OCI-LY3 (cell line): ENCODE measurements around the gene SMURF1.

Source experiments
- H2AFZ ChIP-seq: fragments of 200-600, 300-600 bp; shearing (Covaris generic); 2 replicates; pipeline ENCODE4 v1.6.0; 2014; ENCODE audit warnings: antibody characterized with exemption, low read depth, low read length
- H3K27ac ChIP-seq: fragments of 200-600, 300-600 bp; sonication (generic); 2 replicates; pipeline ENCODE4 v1.5.1; 2014; ENCODE audit warnings: mild to moderate bottlenecking, low read length, moderate library complexity, mixed read lengths
- H3K27me3 ChIP-seq: fragments of 200-600, 300-600 bp; sonication (generic); 2 replicates; pipeline ENCODE4 v1.6.1; 2014; ENCODE audit warnings: low read depth, low read length, mixed read lengths
- H3K36me3 ChIP-seq: fragments of 200-600, 300-600 bp; sonication (generic); replicated peaks from 2 replicates; pipeline ENCODE3; 2014; ENCODE audit warnings: low read depth, low read length, mixed read lengths
- H3K4me1 ChIP-seq: fragments of 300-600, 200-600 bp; sonication (generic); 2 replicates; pipeline ENCODE4 v1.6.1; 2014; ENCODE audit warnings: low read length, mixed read lengths
- H3K4me2 ChIP-seq: fragments of 200-600, 300-600 bp; sonication (generic); 2 replicates; pipeline ENCODE4 v1.6.1; 2014; ENCODE audit warnings: low read length, mixed read lengths
- H3K4me3 ChIP-seq: fragments of 300-600, 200-600 bp; sonication (generic); 2 replicates; pipeline ENCODE4 v1.5.1; 2014; ENCODE audit warnings: antibody characterized with exemption, mild to moderate bottlenecking, low read length, moderate library complexity
- H3K79me2 ChIP-seq: fragments of 300-600, 200-600 bp; shearing (Covaris generic); 2 replicates; pipeline ENCODE4 v1.6.1; 2014; ENCODE audit warnings: mild to moderate bottlenecking, low read length, mixed read lengths
- H3K9ac ChIP-seq: fragments of 300-600, 200-600 bp; shearing (Covaris generic); 2 replicates; pipeline ENCODE4 v1.6.0; 2014; ENCODE audit warnings: mild to moderate bottlenecking, low read length, moderate library complexity
- H3K9me3 ChIP-seq: fragments of 200-600, 300-600 bp; shearing (Covaris generic); 2 replicates; pipeline ENCODE4 v1.6.1; 2014; ENCODE audit warnings: low read length, mixed read lengths; ENCODE audit not compliant: insufficient read depth
- H4K20me1 ChIP-seq: fragments of 200-600, 300-600 bp; sonication (generic); 2 replicates; pipeline ENCODE4 v1.6.1; 2016; ENCODE audit warnings: low read length, mixed read lengths; ENCODE audit not compliant: insufficient read depth
- CTCF ChIP-seq: fragments of 200-600, 300-600 bp; sonication (generic); IDR thresholded peaks from 2 replicates; pipeline ENCODE4 v1.5.1; 2014; ENCODE audit warnings: antibody characterized with exemption, low read length, low read depth
- EZH2phosphoT487 ChIP-seq: fragments of 200-600 bp; shearing (Covaris generic); IDR thresholded peaks from 2 replicates; pipeline ENCODE4 v1.6.1; 2018; ENCODE audit warnings: antibody characterized with exemption, mixed run types, low read depth

Gene SMURF1

GRCh38 chr7:99010281-99010680 is 133.6 kb downstream of the SMURF1 start:
- H3K4me3 ChIP-seq, result no peak overlapping the region
- H4K20me1 ChIP-seq, result peaks cover 2% of the 10 kb centered on the region
- H3K9me3 ChIP-seq, result no peaks in the 10 kb centered on the region
- no peaks in the 10 kb centered on the region for H3K79me2 ChIP-seq
- no peak overlapping the region for H3K27ac ChIP-seq
- H3K9ac ChIP-seq, result no peak overlapping the region
- H3K27me3 ChIP-seq, result no peaks in the 10 kb centered on the region
- no peak overlapping the region for H2AFZ ChIP-seq
- TF ChIP-seq CTCF (no peak), EZH2phosphoT487 (no peak)
- peaks cover 63% of the 10 kb centered on the region for H3K36me3 ChIP-seq
- no peak overlapping the region for H3K4me2 ChIP-seq
- H3K4me1 ChIP-seq, result peaks cover 10% of the 10 kb centered on the region

DNA sequence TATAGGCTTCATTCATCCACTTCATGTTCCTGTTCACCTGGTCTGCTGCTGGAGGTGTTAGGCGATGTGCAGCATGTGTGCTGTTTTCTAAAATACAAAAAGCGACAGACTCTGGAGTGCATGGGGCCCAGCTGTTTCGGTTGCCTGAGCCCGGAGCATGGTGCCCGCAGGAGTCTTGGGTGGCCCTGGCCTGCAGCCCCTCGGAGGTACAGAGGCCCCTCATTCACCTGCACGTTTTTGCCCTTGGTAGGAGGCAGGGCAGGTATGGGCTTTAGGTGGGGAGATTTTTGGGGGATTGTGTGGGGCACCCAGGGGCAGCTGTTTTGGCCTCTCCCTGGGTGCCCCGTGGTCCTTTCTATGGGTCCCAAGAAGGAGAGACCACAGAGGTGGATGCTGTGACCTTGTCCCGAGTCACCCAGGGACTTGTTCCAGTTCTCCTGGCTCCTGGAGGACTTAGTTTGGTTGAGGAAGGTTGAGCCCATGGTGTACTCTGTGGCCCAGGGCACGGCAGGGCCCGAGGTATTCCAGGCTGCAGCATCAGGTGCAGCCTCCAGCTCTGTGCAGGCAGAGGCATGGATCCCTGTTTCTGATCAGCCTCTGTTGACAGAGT is 134.9 kb downstream of the SMURF1 start:
- Histone ChIP-seq H3K4me3 (no peak overlapping the region), H3K4me2 (no peak overlapping the region), H3K27me3 (no peaks in the 10 kb centered on the region), H3K9me3 (no peaks in the 10 kb centered on the region), H4K20me1 (peaks cover 4% of the 10 kb centered on the region), H3K36me3 (peaks cover 71% of the 10 kb centered on the region), H2AFZ (no peak overlapping the region), H3K27ac (no peak overlapping the region), H3K9ac (no peak overlapping the region), H3K79me2 (no peaks in the 10 kb centered on the region), H3K4me1 (peaks cover 12% of the 10 kb centered on the region)
- TF ChIP-seq CTCF (no peak), EZH2phosphoT487 (no peak)

DNA sequence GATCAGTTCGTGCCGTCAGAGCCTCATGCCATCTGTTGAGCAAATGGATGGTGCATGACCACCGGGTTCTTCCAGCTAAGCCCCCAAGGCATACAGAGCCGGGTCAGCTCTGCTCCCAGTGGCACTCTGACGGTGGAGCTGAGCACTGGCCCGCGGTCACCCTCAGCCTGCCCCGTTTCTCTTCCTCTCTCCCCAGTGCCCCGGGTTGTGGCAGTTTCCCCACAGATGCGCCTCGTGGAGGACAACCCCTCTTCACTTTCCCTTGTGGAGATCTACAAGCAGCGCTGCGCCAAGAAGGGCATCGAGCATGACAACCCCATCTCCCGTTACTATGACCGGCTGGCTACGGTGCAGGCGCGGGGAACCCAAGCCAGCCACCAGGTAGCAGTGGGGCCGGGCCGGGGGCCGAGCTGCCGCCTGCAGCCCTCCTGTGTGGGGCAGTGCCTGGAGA is 135.7 kb downstream of the SMURF1 start:
- Histone ChIP-seq H3K4me3 (no peak overlapping the region), H2AFZ (no peak overlapping the region), H3K4me2 (no peak overlapping the region), H3K27ac (no peak overlapping the region), H3K36me3 (peaks cover 63% of the 10 kb centered on the region), H3K27me3 (no peaks in the 10 kb centered on the region), H3K79me2 (no peaks in the 10 kb centered on the region), H3K4me1 (peaks cover 12% of the 10 kb centered on the region), H3K9me3 (no peaks in the 10 kb centered on the region), H4K20me1 (peaks cover 4% of the 10 kb centered on the region), H3K9ac (no peak overlapping the region)
- TF ChIP-seq EZH2phosphoT487, result no peak
- TF ChIP-seq CTCF, result no peak

GRCh38 chr7:99006739-99007424 is 137.0 kb downstream of the SMURF1 start:
- no peaks in the 10 kb centered on the region for H3K9me3 ChIP-seq
- peaks cover 58% of the 10 kb centered on the region for H3K36me3 ChIP-seq
- peaks cover 4% of the 10 kb centered on the region for H4K20me1 ChIP-seq
- H3K4me3 ChIP-seq, result no peak overlapping the region
- no peak overlapping the region for H3K9ac ChIP-seq
- no peaks in the 10 kb centered on the region for H3K27me3 ChIP-seq
- H3K4me2 ChIP-seq, result no peak overlapping the region
- no peak overlapping the region for H2AFZ ChIP-seq
- no peak overlapping the region for H3K27ac ChIP-seq
- H3K79me2 ChIP-seq, result no peaks in the 10 kb centered on the region
- peaks cover 12% of the 10 kb centered on the region for H3K4me1 ChIP-seq
- TF ChIP-seq CTCF, result no peak
- TF ChIP-seq EZH2phosphoT487, result no peak
